Smooth muscle cell of the umbilical artery (primary cell): ENCODE data around the gene ANGEL1. TPM values are rescaled to one million over a fixed set of nuclear protein-coding genes. Genes with fewer than 3 reads are reported as not detected.

ENCODE experiments used
- total RNA-seq: library from RNA; depleted of rRNA; stranded (reverse); fragments of >200 nt; gene quantifications from 2 replicates; pipeline ENCODE4 v1.2.3, GENCODE V29; 2014

The ANGEL1 gene
- 9.5 and 13.5 TPM in 2 replicates for total RNA-seq

GRCh38 chr14:76812422-76813383 lies at the start of gene ANGEL1:
ANGEL1 (minus strand) TSS chr14:76812882; CDS start chr14:76812827, 55 bp downstream.

GRCh38 chr14:76826122-76826521 lies 13.4 kb upstream of the ANGEL1 start, which contains the start of gene LRRC74A:
LRRC74A (plus strand) TSS chr14:76826408; CDS start chr14:76826698, 290 bp downstream.

DNA sequence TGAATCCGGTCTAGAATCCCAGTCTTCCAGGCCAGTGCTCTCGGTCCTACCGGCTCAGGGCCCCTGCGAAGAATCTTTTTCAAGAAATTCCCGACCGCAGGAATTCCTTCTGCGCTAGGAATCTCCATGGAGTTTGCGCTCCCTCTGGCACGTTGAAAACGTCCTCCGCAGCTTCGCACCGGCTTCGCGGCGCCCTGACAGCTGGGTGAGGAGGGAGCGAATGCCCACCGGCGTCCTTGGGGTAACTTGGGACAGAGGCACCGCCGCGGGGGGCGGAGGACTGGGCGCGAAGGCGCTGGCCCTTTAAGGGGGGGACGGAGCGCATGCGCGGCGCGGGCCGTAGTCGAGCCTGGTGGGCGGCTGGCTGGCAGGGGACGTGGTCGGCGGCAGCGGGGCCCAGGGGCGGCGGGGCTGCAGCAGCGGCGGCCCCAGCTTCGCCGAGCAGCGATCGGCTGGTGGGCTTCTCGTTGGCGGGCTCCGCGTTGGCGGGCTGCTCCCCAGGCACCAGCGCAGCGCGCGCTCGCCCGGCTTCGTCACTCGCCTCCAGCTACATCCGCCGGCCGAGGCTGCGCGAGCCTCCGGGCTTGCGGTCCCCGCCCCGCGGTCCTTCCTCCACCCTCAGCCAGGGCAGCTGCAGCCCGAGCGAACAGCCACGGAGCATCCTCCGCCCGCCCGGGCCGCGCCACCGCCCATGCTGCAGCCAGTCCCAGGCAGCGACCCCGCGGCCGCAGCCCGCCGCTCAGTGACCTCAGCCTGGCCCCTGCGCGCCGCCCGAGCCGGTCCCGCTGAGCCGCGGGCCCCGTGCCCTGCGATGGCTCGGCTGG lies 51.3 kb downstream of the ANGEL1 start, which contains the start of gene VASH1:
TSS of gene VASH1 (plus strand) at position 333 of the 824 bp plus-strand sequence. CDS start 1,354 bp downstream, outside the sequence.

Other genes starting within 250 kb of the ANGEL1 start
- gene VASH1, start 51.4 kb downstream of the ANGEL1 start, total RNA-seq: 6.8 and 11.2 TPM in 2 replicates
- not detected in 2 replicates for gene LRRC74A, start 13.5 kb upstream of the ANGEL1 start, total RNA-seq
- gene IRF2BPL, start 215.8 kb upstream of the ANGEL1 start, total RNA-seq: 40.7 and 45.4 TPM in 2 replicates